CD14-positive monocyte (primary cell): ENCODE measurements around the gene TRIM9. TPM values are rescaled to one million over a fixed set of nuclear protein-coding genes. Genes with fewer than 3 reads are reported as not detected.

Experiments used
- DNase-seq, 3 donors: peaks; one replicate each; pipeline ENCODE4 v3.0.0-alpha.2; 2011 to 2022
- H2AFZ ChIP-seq: 2 replicates; pipeline ENCODE4 v1.6.0; 2012; ENCODE audit warnings: mild to moderate bottlenecking, low read depth, low read length, inconsistent platforms; ENCODE audit not compliant: insufficient read depth, poor library complexity, severe bottlenecking
- H3K27ac ChIP-seq, 2 donors: 1 replicate in 1 of 2; 2 replicates in 1 of 2; pipeline ENCODE4 v1.5.1; 2012 to 2013; ENCODE audit warnings: low read length in 2 of 2, control low read depth in 1 of 2, inconsistent platforms in 1 of 2, low read depth in 1 of 2, mild to moderate bottlenecking in 1 of 2
- H3K27me3 ChIP-seq, 2 donors: one replicate each; pipeline versions ENCODE4 v1.6.0 to v1.6.1; 2011 to 2013; ENCODE audit warnings: low read length in 2 of 2; ENCODE audit not compliant: control insufficient read depth in 2 of 2, insufficient read depth in 2 of 2
- H3K36me3 ChIP-seq, 2 donors: replicated peaks in 1 of 2; 1 replicate in 1 of 2; 2 replicates in 1 of 2; pipeline versions ENCODE4 v1.5.1 to v1.6.1; 2012 to 2013; ENCODE audit warnings: low read length in 2 of 2, control low read depth in 1 of 2, inconsistent platforms in 1 of 2, mild to moderate bottlenecking in 1 of 2; ENCODE audit not compliant: insufficient read depth in 2 of 2, control insufficient read depth in 1 of 2
- H3K4me1 ChIP-seq, 2 donors: 1 replicate in 1 of 2; 2 replicates in 1 of 2; pipeline versions ENCODE4 v1.5.1 to v1.6.1; 2012 to 2013; ENCODE audit warnings: low read length in 2 of 2, control low read depth in 1 of 2, inconsistent platforms in 1 of 2, mild to moderate bottlenecking in 1 of 2, moderate library complexity in 1 of 2; ENCODE audit not compliant: insufficient read depth in 2 of 2, control insufficient read depth in 1 of 2
- H3K4me2 ChIP-seq: replicated peaks from 2 replicates; pipeline ENCODE3; 2012; ENCODE audit warnings: low read length, moderate library complexity, mild to moderate bottlenecking; ENCODE audit not compliant: poor library complexity, severe bottlenecking; ENCODE audit errors: extremely low read depth
- H3K4me3 ChIP-seq, 3 experiments: fragments of 200-600 bp in 1 of 3; sonication (generic) in 1 of 3; replicated peaks in 1 of 3; 1 replicate in 2 of 3; 2 replicates in 1 of 3; pipeline ENCODE4 v1.5.1; 2011 to 2013; ENCODE audit warnings: low read length in 3 of 3, mild to moderate bottlenecking in 3 of 3, control low read depth in 2 of 3, low read depth in 2 of 3, inconsistent platforms in 1 of 3, moderate library complexity in 1 of 3
- H3K79me2 ChIP-seq: 2 replicates; pipeline ENCODE4 v1.6.0; 2012; ENCODE audit warnings: mild to moderate bottlenecking, control low read depth, inconsistent platforms, low read length, moderate library complexity; ENCODE audit not compliant: insufficient read depth
- H3K9ac ChIP-seq: 2 replicates; pipeline ENCODE4 v1.6.0; 2017; ENCODE audit warnings: low read length, mild to moderate bottlenecking; ENCODE audit not compliant: insufficient read depth, poor library complexity, severe bottlenecking
- H3K9me3 ChIP-seq, 2 donors: replicated peaks in 1 of 2; 1 replicate in 1 of 2; 2 replicates in 1 of 2; pipeline versions ENCODE4 v1.5.1 to v1.6.1; 2012 to 2013; ENCODE audit warnings: low read length in 2 of 2, control low read depth in 1 of 2; ENCODE audit not compliant: control insufficient read depth in 1 of 2, insufficient read depth in 1 of 2
- H4K20me1 ChIP-seq: 2 replicates; pipeline ENCODE4 v1.6.0; 2012; ENCODE audit warnings: mild to moderate bottlenecking, low read length, control low read depth, moderate library complexity; ENCODE audit not compliant: insufficient read depth
- H3K27ac Mint-ChIP-seq, 7 donors: one replicate each; pipeline ENCODE4 v1.8.0; 2020; ENCODE audit warnings: mild to moderate bottlenecking in 7 of 7, mixed read lengths in 7 of 7, moderate library complexity in 6 of 7, inconsistent platforms in 2 of 7
- H3K27me3 Mint-ChIP-seq, 3 donors: one replicate each; pipeline ENCODE4 v1.8.0; 2021 to 2022; ENCODE audit warnings: low read depth in 3 of 3, mild to moderate bottlenecking in 3 of 3, mixed read lengths in 3 of 3, moderate library complexity in 3 of 3, inconsistent platforms in 1 of 3
- H3K36me3 Mint-ChIP-seq, 2 donors: one replicate each; pipeline ENCODE4 v1.8.0; 2020; ENCODE audit warnings: mixed read lengths in 2 of 2, inconsistent platforms in 1 of 2, mild to moderate bottlenecking in 1 of 2
- H3K4me1 Mint-ChIP-seq: one replicate; pipeline ENCODE4 v1.8.0; 2020; ENCODE audit warnings: mild to moderate bottlenecking, mixed read lengths
- H3K4me3 Mint-ChIP-seq, 2 donors: one replicate each; pipeline ENCODE4 v1.8.0; 2020; ENCODE audit warnings: mild to moderate bottlenecking in 2 of 2, mixed read lengths in 2 of 2, moderate library complexity in 1 of 2
- H3K9me3 Mint-ChIP-seq, 7 donors: one replicate each; pipeline ENCODE4 v1.8.0; 2020 to 2022; ENCODE audit warnings: mixed read lengths in 7 of 7, mild to moderate bottlenecking in 6 of 7, moderate library complexity in 6 of 7, inconsistent platforms in 2 of 7
- WGBS: methylation state at CpG from one replicate; pipeline ENCODE4 v1.1.5; 2013; ENCODE audit warnings: missing lambda C conversion rate; ENCODE audit not compliant: insufficient coverage; 5-methylcytosine and 5-hydroxymethylcytosine counted together
- intact Hi-C, 2 donors: fragments of 100-400 bp; cut with micrococcal nuclease; formaldehyde crosslinking; loops; one replicate each; pipeline versions ENCODE4 v1.15.0 to v1.15.1; 2023
- polyA minus RNA-seq: library from RNA; depleted of rRNA, polyadenylated mRNA; stranded (reverse); fragments of >200 nt; gene quantifications from 2 replicates; pipeline ENCODE4 v1.2.3, GENCODE V29; 2012
- polyA plus RNA-seq, 3 donors: library from polyadenylated mRNA; depleted of rRNA in 1 of 3; unstranded in 2 of 3; stranded (reverse) in 1 of 3; fragments of 300-500 nt in 2 of 3; fragments of >200 nt in 1 of 3; fragmentation: Illumina TruSeq in 2 of 3; gene quantifications; 1 replicate in 2 of 3; 2 replicates in 1 of 3; pipeline ENCODE4 v1.2.3, GENCODE V29; 2012 to 2021
- total RNA-seq, 12 experiments: library from RNA in 1 of 12; stranded (reverse) in 1 of 12; fragments of 120-200 nt in 1 of 12; gene quantifications; one replicate each; pipeline ENCODE4 v1.2.4 and lab custom pipeline; 2013 to 2026; ENCODE audit warnings: mixed read lengths in 6 of 12, inconsistent platforms in 1 of 12
- TF ChIP-seq, protein P1 (sequence below): fragments of 200-600 bp; IDR thresholded peaks from one replicate; pipeline ENCODE4 v1.8.0; 2022; ENCODE audit warnings: antibody characterized with exemption, mild to moderate bottlenecking

Gene TRIM9
- 0.06 TPM for total RNA-seq (2013)
- polyA plus RNA-seq: under 1 TPM in 1 of 3 donors, not detected in 2; 0.01 TPM
- polyA minus RNA-seq: 0.08 and 0.28 TPM in 2 replicates
- 0.07 to 15.7 (median 0.59) reads per million in 11 experiments for total RNA-seq (lab: John Stamatoyannopoulos, UW)

DNA sequence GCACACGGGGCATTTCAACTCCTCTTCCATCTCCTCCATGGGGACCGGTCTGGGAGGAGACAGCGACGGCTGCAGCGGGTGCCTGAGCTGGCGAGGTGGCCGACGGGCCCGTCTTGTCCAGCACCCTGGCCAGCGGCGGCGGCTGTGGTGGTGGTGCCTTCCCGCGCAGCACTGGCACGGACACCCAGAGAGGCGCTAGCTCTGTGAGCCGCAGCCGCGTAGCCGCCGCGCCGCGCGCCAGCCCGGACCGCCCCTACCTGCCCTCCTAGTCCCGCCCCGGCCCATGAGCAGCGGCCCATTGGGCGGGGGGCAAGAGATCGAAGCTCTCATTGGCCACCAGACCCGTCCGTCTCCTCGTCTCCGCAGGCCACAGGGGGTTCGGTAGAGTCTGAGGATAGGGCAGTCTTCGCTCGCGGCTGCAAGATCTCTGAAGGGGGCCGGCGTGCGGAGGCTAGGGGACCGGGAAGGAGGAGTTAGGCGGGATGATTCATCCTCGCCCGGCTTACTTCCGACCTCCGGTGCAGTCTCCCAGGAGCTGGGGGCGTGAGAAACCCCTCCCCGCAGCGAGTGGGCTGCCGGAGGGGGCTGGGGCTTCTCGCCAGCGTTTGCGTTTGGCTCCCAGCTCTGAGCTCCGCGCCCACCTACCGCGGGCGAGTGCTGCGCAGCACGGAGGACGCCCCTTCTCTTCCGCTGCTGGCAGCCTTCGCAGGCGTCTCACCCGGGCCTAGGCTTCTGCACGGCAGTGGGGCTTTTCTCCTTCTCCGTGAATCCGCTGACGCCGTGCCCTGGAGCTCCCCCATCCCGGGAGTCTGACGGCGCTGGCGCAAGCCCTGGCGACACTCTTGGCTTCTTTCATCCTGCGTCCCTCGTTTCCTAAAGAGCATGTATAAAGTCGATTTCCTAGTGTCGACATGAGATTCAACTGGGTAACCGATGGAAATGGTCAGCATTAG lies at the start of gene TRIM9:
TSS of gene TRIM9 (minus strand) at position 205 of the 953 bp plus-strand sequence. CDS start at position 39, 166 bp downstream.
- peak; percentile 47 to 74 (median 49) for DNase-seq
- Mint-ChIP-seq H3K36me3 (peaks cover 3 to 9% of the 10 kb centered on the region in 2 donors), H3K27me3 (peaks cover 47 to 50% (median 49%) of the 10 kb centered on the region in 3 donors), H3K4me1 (peaks cover 27% of the 10 kb centered on the region), H3K9me3 (peaks cover 0 to 20% (median 4%) of the 10 kb centered on the region in 7 donors), H3K4me3 (peak within 1 kb of the TSS; percentile 84 to 96), H3K27ac (peak within 1 kb of the TSS in 3 of 7 donors; percentile 31 to 71 (median 55))
- Histone ChIP-seq H3K4me2 (peak within 1 kb of the TSS; percentile 92), H2AFZ (peak within 1 kb of the TSS; percentile 82), H3K27ac (no peak within 1 kb of the TSS), H3K4me3 (peak within 1 kb of the TSS; percentile 45 to 84 (median 54)), H3K9me3 (peaks cover 4 to 10% of the 10 kb centered on the region in 2 donors), H3K9ac (peak within 1 kb of the TSS; percentile 42), H3K79me2 (no peaks in the 10 kb centered on the region), H4K20me1 (no peaks in the 10 kb centered on the region), H3K27me3 (peaks cover 29 to 58% of the 10 kb centered on the region in 2 donors), H3K36me3 (no peaks in the 10 kb centered on the region), H3K4me1 (peaks cover 25 to 31% of the 10 kb centered on the region in 2 donors)
- WGBS: under 1% methylated on average over 77 of the region's 83 CpGs
- TF ChIP-seq, protein P1, sequence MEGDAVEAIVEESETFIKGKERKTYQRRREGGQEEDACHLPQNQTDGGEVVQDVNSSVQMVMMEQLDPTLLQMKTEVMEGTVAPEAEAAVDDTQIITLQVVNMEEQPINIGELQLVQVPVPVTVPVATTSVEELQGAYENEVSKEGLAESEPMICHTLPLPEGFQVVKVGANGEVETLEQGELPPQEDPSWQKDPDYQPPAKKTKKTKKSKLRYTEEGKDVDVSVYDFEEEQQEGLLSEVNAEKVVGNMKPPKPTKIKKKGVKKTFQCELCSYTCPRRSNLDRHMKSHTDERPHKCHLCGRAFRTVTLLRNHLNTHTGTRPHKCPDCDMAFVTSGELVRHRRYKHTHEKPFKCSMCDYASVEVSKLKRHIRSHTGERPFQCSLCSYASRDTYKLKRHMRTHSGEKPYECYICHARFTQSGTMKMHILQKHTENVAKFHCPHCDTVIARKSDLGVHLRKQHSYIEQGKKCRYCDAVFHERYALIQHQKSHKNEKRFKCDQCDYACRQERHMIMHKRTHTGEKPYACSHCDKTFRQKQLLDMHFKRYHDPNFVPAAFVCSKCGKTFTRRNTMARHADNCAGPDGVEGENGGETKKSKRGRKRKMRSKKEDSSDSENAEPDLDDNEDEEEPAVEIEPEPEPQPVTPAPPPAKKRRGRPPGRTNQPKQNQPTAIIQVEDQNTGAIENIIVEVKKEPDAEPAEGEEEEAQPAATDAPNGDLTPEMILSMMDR: no peak
- intact Hi-C loops: no loop called here

- H3K27me3 ChIP-seq: no peaks in the 10 kb centered on the region
- Mint-ChIP-seq H3K27ac (no peak overlapping the region), H3K36me3 (no peaks in the 10 kb centered on the region), H3K27me3 (peaks cover 0 to 1% (median 0%) of the 10 kb centered on the region in 3 donors), H3K9me3 (peaks cover 0 to 8% (median 3%) of the 10 kb centered on the region in 7 donors), H3K4me3 (no peak overlapping the region), H3K4me1 (peaks cover 4% of the 10 kb centered on the region)
- H3K4me1 ChIP-seq: peaks cover 13 to 16% of the 10 kb centered on the region in 2 donors
- no peaks in the 10 kb centered on the region for H3K79me2 ChIP-seq
- no peaks in the 10 kb centered on the region for H3K9me3 ChIP-seq
- no peak overlapping the region for H3K4me2 ChIP-seq
- no peaks in the 10 kb centered on the region for H3K36me3 ChIP-seq
- H4K20me1 ChIP-seq: no peaks in the 10 kb centered on the region
- H3K27ac ChIP-seq: no peak overlapping the region
- no CpG with 5 or more reads among the region's 4 CpGs for WGBS
- no peak overlapping the region for H3K9ac ChIP-seq
- TF ChIP-seq, protein P1: no peak
- H3K4me3 ChIP-seq: no peak overlapping the region
- H2AFZ ChIP-seq: no peak overlapping the region
- intact Hi-C loops: no loop called here
- no peak for DNase-seq
These were observed 46.0 kb upstream of the TRIM9 start for GRCh38 chr14:51140856-51141255.
